SKM-1 treated with dmso at 0.1 percent for 144 hours (cell line): ENCODE measurements around the gene CEP85L.
A peak's percentile ranks its signal among the peaks of the same experiment; 100 is the strongest.

Experiments
- DNase-seq: peaks from one replicate; lab custom pipeline; 2025; ENCODE audit not compliant: unreplicated experiment; lab: John Stamatoyannopoulos, UW

CEP85L gene

DNA sequence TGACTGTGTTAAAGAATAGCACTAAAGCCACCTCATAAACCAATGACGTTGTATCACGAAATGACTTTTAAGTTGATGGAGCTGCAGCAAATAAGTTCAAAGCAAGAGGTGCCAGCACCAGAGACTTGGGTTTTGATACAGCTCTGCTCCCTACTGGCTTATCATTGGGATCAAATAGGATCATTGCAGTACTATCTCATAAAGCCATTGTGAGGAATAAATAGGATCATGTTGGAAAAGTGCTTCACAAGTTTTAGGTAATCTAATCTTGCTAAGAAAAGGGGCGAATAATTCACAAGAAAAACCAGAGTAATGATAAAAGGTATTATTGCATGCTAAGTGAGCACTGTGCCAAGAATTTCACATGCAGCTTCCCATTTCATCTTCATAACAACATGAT is 10.4 kb upstream of the CEP85L start:
- DNase-seq = no peak

DNA sequence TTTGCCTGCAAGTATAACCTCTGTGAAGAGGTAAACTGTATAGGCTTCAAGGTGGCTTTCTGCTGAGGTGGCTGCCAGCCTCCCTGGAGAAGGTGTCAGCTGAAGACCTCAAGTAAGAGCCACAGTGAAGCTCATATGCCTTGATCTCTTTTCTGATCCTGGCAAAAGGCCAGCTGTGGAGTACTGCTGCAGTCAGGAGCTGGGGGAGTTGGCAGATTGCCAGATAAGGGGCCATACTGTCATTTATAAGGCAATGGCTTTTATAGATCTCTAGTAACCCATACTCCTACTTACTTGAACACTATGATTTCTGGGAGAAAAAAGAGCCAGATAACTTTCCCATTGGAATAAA is 8.8 kb upstream of the CEP85L start:
- no peak for DNase-seq

- no peak for DNase-seq
These were observed 8.3 kb upstream of the CEP85L start for GRCh38 chr6:118659513-118660217.

GRCh38 chr6:118656847-118657451 is 5.6 kb upstream of the CEP85L start:
- no peak for DNase-seq

DNA sequence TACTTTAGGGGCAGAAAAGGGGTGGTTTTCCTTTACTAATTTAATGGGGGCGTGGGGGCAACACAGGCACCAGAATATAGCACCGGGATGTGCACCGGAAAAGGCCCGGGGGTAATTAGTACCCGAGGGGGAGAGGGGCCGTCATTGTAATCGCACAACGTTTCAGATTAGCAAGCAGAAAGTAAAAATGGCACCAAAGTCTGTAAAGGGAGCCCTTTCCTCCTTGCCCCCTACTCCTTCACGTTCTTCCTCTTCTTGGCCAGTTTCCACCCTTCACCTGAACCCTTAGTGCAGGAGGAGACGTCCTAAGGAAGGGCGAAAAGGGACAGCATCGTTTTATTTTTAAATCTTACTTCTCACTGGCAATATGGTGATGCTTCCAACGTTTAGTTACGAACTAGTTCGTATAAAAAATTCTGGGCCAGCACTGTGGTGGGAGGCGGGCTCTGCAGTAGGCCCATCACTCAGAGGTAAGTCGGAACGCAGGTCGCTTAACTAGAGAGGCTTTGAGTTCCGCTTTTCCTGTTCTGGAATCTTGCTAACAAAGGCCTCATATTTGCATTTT is 742 bp upstream of the CEP85L start:
- no peak for DNase-seq

GRCh38 chr6:118650582-118651281 is 659 bp downstream of the CEP85L start:
- DNase-seq = peak; percentile 6

DNA sequence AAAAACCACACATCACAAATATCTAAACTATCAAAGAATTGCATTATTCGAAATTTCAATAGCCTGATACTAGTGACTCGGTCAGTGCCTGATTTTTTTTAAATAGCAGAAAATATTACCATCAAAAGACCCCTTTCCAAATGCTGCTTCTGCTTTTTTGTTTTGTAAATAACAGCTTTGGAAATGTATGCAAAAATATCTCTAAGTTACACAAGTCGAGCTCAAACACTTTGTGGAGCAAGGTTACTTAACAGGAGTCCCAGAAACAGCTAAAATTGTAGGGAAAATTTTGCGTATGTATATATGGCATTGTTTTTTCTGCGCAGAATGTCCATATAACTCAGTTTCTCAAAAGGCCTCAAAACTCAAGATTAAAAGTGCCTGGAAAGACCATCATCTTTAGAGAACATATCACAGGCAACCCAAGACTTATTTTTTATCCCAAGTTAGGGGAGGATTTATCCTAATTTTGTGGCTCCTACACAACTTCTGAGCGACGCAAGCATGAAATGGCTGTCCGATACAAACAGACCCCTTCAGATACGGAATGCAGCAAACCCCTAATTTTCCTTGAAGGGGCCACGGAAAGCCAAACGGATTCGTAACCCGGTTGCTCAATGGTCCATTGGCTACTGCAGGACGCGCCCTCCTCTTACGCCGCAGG is 1.3 kb downstream of the CEP85L start:
- DNase-seq = no peak

- no peak for DNase-seq
These were observed 2.4 kb downstream of the CEP85L start for GRCh38 chr6:118648866-118649554.

DNA sequence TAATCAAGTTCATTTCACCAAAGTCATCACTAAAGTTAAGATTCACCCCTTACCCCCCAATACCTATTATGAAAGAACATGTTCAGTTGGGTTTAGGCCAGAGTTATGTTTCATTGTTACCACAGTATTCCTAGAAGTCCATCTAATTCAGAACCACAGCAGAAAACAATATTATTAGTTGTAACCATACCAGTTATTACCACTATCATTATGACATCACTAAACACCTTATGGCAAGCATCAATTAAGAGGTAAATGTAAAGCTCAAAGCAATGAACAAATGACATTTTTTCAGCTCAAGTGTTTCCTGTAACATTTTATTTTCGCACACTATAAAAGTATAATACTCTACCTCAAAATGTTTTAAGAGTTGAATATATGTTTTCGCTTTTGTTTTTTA is 4.4 kb downstream of the CEP85L start:
- DNase-seq = no peak

GRCh38 chr6:118645395-118645794 is 6.0 kb downstream of the CEP85L start:
- DNase-seq = no peak

DNA sequence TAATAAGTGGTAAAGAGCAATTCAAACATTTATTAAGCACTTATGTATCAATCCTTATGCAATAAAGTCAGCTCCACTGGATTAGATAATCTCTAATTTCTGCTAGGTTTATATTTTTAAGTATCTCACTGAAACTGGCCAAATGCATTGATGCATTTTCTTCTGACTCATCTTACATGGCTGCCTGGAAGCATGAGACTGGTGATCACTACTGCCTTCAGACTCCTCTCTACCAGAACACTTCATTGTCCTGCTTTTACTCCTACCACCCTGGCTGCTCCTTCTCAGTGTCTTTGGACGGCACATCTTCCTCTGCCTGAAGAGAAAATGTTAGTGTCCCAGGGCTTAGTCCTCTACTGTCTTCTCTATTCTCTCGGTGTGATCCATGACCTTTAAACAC is 7.4 kb downstream of the CEP85L start:
- DNase-seq = no peak

GRCh38 chr6:118641042-118641441 is 10.3 kb downstream of the CEP85L start:
- DNase-seq = no peak

- peak; percentile 46 for DNase-seq
These were observed 12.1 kb downstream of the CEP85L start for GRCh38 chr6:118639054-118639964.

- DNase-seq = no peak
These were observed 13.1 kb downstream of the CEP85L start for GRCh38 chr6:118638288-118638687.

DNA sequence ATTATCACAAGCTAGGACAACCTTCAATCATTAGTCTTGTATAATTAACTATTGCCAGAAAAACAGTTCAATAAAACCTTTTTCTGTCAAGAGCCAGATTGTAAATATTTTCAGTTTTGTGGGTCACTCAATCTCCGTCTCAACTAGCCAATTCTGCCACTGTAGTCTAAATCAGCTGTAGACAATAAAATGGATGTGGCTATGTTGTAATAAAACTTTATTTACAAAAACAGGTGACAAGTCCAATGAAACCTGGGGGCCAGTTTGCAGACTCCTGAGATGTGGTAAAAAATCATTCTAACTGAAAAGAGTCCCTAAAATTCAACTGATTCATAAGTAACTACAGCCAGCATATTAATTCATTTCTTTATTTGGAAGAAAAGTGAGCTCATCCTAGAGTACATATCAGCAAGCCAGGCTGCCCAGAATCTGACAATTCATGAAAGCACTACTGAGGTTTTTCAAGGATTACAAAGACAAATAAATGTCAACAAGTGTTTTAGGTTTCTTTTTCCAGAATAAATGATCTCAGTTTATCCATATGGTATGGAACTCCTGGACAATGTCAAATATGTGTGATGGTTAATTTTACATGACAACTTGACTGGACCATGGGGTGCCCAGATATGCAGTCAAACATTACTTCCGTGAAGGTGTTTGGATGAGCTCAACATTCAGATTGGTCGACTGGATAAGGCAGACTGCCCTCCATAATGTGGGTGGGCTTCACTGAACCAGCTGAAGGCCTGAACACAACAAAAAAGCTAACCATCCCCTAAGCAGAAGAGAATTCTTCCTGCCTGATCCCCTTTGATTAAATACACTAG is 15.3 kb downstream of the CEP85L start:
- DNase-seq = no peak

DNA sequence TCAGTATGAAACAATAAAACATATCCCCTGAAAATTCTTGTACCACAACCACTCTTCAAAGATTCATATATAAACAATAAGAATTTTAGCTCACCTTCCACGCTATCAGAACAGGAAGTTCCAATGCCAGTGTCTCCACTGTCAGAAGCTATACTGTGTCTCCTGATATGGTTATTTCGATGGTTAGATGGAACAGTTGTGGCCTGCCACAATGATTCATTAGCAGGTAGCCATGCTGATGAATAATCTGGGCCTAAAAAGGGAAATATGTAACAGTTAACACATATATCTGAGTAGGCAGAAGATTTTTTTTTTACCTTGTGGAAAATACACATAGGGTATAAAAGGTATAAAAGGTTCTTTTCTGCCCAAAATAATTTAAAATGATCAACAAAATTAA is 19.0 kb downstream of the CEP85L start:
- no peak for DNase-seq

GRCh38 chr6:118630923-118631322 is 20.5 kb downstream of the CEP85L start:
- no peak for DNase-seq

DNA sequence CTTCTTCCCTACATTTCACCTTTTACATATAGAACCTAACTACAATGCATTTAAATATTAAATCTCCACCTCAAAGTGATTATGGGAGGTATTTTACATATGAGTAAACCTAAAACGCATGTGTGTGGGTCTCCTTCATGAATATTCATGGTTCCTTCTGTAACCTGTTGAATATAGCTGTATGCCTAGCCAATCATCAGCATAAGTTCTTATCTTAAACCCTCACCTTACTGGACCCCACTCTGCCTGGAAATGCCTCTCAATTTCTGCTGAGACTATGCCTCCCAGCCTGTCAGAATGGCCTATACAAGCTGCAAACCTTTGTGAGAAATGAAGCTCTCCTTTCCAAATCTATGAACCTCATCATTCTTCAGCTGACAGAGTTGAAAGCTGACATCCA is 21.3 kb downstream of the CEP85L start:
- DNase-seq = no peak

GRCh38 chr6:118627724-118628123 is 23.7 kb downstream of the CEP85L start:
- no peak for DNase-seq
